ENCODE results near the gene GPC5. TPM values are rescaled to one million over a fixed set of nuclear protein-coding genes. Genes with fewer than 3 reads are reported as not detected.

The GPC5 gene
- total RNA-seq, 1 donor from 2014 or later = 10.2 TPM

- peaks cover 5% of the 10 kb centered on the region for H3K4me1 Mint-ChIP-seq (ENCODE audit: low read depth, unreplicated experiment)
- no peaks in the 10 kb centered on the region for H3K27me3 Mint-ChIP-seq (ENCODE audit: unreplicated experiment)
- no peak for TF ChIP-seq CTCF (IDR thresholded peaks at IDR 0.05; ENCODE audit: partially characterized antibody, unreplicated experiment)
- H3K9me3 Mint-ChIP-seq (ENCODE audit: unreplicated experiment) = no peaks in the 10 kb centered on the region
- H3K27ac Mint-ChIP-seq (ENCODE audit: unreplicated experiment) = no peak overlapping the region
- no peak for DNase-seq
- H3K36me3 Mint-ChIP-seq (ENCODE audit: unreplicated experiment) = peaks cover 4% of the 10 kb centered on the region
- no peak overlapping the region for H3K4me3 Mint-ChIP-seq (ENCODE audit: unreplicated experiment)
Observed at GRCh38 chr13:91767651-91768050, 369.2 kb downstream of the GPC5 start.

DNA sequence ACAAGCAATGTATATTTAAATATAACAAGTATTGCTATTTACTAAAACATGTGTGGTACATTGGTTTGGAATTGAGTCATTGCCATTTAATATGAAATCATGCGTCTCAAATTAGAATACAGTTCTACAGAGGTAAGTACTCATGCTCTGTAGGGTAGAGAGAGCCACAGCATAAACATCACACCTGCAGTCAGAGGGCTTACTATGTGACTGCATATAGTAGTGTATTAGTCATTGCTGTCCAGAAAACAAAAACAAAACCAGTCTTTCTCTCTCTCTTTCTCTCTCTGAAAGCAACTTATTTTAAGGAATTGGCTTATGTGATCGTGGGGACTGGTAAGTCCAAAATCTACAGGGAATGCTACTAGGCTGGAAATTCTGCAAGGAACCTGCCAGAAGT lies 370.3 kb downstream of the GPC5 start:
- no peak overlapping the region for H3K4me3 Mint-ChIP-seq (ENCODE audit: unreplicated experiment)
- no peak for DNase-seq
- no peak overlapping the region for H3K27ac Mint-ChIP-seq (ENCODE audit: unreplicated experiment)
- no peaks in the 10 kb centered on the region for H3K9me3 Mint-ChIP-seq (ENCODE audit: unreplicated experiment)
- no peak for TF ChIP-seq CTCF (IDR thresholded peaks at IDR 0.05; ENCODE audit: partially characterized antibody, unreplicated experiment)
- no peaks in the 10 kb centered on the region for H3K27me3 Mint-ChIP-seq (ENCODE audit: unreplicated experiment)
- peaks cover 5% of the 10 kb centered on the region for H3K4me1 Mint-ChIP-seq (ENCODE audit: low read depth, unreplicated experiment)
- peaks cover 4% of the 10 kb centered on the region for H3K36me3 Mint-ChIP-seq (ENCODE audit: unreplicated experiment)

GRCh38 chr13:91771229-91771628 lies 372.8 kb downstream of the GPC5 start:
- peaks cover 5% of the 10 kb centered on the region for H3K4me1 Mint-ChIP-seq (ENCODE audit: low read depth, unreplicated experiment)
- H3K27me3 Mint-ChIP-seq (ENCODE audit: unreplicated experiment) = no peaks in the 10 kb centered on the region
- DNase-seq = no peak
- H3K27ac Mint-ChIP-seq (ENCODE audit: unreplicated experiment) = no peak overlapping the region
- no peak for TF ChIP-seq CTCF (IDR thresholded peaks at IDR 0.05; ENCODE audit: partially characterized antibody, unreplicated experiment)
- no peaks in the 10 kb centered on the region for H3K9me3 Mint-ChIP-seq (ENCODE audit: unreplicated experiment)
- no peak overlapping the region for H3K4me3 Mint-ChIP-seq (ENCODE audit: unreplicated experiment)
- H3K36me3 Mint-ChIP-seq (ENCODE audit: unreplicated experiment) = no peaks in the 10 kb centered on the region

DNA sequence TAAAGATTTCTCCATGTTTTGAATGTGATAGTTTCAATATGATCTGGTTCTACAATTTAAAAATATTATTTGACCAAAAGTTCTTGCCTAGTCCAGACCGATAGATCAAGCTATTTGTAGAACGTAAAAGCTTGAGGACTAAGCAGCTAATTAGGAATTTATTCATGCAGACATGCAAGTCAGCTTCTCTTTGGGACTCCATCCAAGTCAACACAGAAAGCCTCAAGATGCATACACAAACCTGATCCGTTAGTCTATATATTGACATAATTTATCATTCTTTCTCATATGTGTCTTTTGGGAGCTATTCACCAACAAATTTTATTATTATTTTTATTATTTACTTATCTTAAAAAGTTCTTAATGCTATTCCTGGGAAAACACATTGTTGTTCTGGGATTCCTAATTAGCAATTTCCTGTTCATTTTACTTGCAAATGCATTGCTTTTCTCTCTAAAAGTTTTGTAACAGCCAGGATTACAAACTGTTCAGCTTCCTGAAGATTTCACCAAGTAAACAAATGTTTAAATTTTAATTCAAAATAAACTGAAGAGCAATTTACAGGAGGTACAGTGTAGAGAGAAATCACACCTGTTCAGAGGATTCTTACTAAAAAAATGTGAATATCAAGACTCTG lies 375.3 kb downstream of the GPC5 start:
- Mint-ChIP-seq H3K36me3 (ENCODE audit: unreplicated experiment) (no peaks in the 10 kb centered on the region), H3K4me1 (ENCODE audit: low read depth, unreplicated experiment) (peaks cover 7% of the 10 kb centered on the region), H3K9me3 (ENCODE audit: unreplicated experiment) (peaks cover 3% of the 10 kb centered on the region), H3K27me3 (ENCODE audit: unreplicated experiment) (no peaks in the 10 kb centered on the region), H3K4me3 (ENCODE audit: unreplicated experiment) (no peak overlapping the region), H3K27ac (ENCODE audit: unreplicated experiment) (no peak overlapping the region)
- no peak for DNase-seq
- TF ChIP-seq CTCF (IDR thresholded peaks at IDR 0.05; ENCODE audit: partially characterized antibody, unreplicated experiment) = no peak

GRCh38 chr13:91774397-91774796 lies 376.0 kb downstream of the GPC5 start:
- Mint-ChIP-seq H3K9me3 (ENCODE audit: unreplicated experiment) (peaks cover 3% of the 10 kb centered on the region), H3K27ac (ENCODE audit: unreplicated experiment) (no peak overlapping the region), H3K27me3 (ENCODE audit: unreplicated experiment) (no peaks in the 10 kb centered on the region), H3K4me3 (ENCODE audit: unreplicated experiment) (no peak overlapping the region), H3K4me1 (ENCODE audit: low read depth, unreplicated experiment) (peaks cover 7% of the 10 kb centered on the region), H3K36me3 (ENCODE audit: unreplicated experiment) (no peaks in the 10 kb centered on the region)
- DNase-seq = no peak
- no peak for TF ChIP-seq CTCF (IDR thresholded peaks at IDR 0.05; ENCODE audit: partially characterized antibody, unreplicated experiment)

All from glutamatergic neuron (in vitro differentiated cells).